Fibroblast of lung (primary cell): Measurements from ENCODE around the gene PELI3.

ENCODE experiments used
- CTCF ChIP-seq, 2 donors: IDR thresholded peaks in 1 of 2; conservative IDR thresholded peaks in 1 of 2; 1 replicate in 1 of 2; 2 replicates in 1 of 2; pipeline ENCODE4 v1.5.1; 2011 to 2012; ENCODE audit warnings: low read length in 2 of 2, control low read depth in 1 of 2, inconsistent platforms in 1 of 2, low read depth in 1 of 2, mild to moderate bottlenecking in 1 of 2
- EZH2 ChIP-seq: IDR thresholded peaks from 2 replicates; pipeline ENCODE4 v1.5.1; 2012; ENCODE audit warnings: low read length, control low read depth, mild to moderate bottlenecking; ENCODE audit errors: missing control alignments

- no peak for TF ChIP-seq CTCF (conservative IDR thresholded peaks at IDR 0.05 in 1 of 2, IDR thresholded peaks at IDR 0.05 in 1 of 2; ENCODE audit: low read depth in 1 of 2, low read length in 2 of 2)
- TF ChIP-seq EZH2 = no peak
These were observed 7.4 kb upstream of the PELI3 start for GRCh38 chr11:66459138-66459778.
